ENCODE measurements around the gene ZNF100. TPM values are rescaled to one million over a fixed set of nuclear protein-coding genes. Genes with fewer than 3 reads are reported as not detected.

Gene ZNF100
- total RNA-seq = 1 to 10 TPM; 6.7 to 7.6 TPM

GRCh38 chr19:21767065-21767800, at the start of gene ZNF100:
ZNF100 (minus strand) TSS chr19:21767579; CDS start chr19:21767429, 150 bp downstream.

Small RNA genes lying within 50 kb of the gene (small RNA-seq; reads per million reads assigned to genes)
- gene VN1R84P = 0 reads per million in 2 donors

Other genes with a start within 250 kb of the ZNF100 start
- 10 to 100 TPM; 10.3 to 11.3 TPM for gene ZNF43, start 68.6 kb upstream of the ZNF100 start, total RNA-seq
- gene ZNF208, start 243.4 kb upstream of the ZNF100 start, total RNA-seq = under 1 TPM in 1 of 2 donors, not detected in 1; 0.34 TPM